K562 (cell line): ENCODE results near the gene ECSIT. TPM values are rescaled to one million over a fixed set of nuclear protein-coding genes. Genes with fewer than 3 reads are reported as not detected.

Experiments
- FOXK2 ChIP-seq, 2 experiments: fragments of 450-650 bp; IDR thresholded peaks in 1 of 2; conservative IDR thresholded peaks in 1 of 2; 2 replicates each; pipeline ENCODE4 v1.6.1; 2016; ENCODE audit warnings: low read depth in 2 of 2, mild to moderate bottlenecking in 1 of 2
- ILK ChIP-seq: fragments of 450-650 bp; IDR thresholded peaks from 2 replicates; pipeline ENCODE4 v1.6.1; 2016; ENCODE audit warnings: missing genetic modification characterization, low read depth, mild to moderate bottlenecking, missing compliant biosample characterization, moderate library complexity, borderline replicate concordance
- NR4A1 ChIP-seq, 2 experiments: fragments of 250-450 bp in 1 of 2; fragments of 450-650 bp in 1 of 2; sonication (Bioruptor Pico) in 1 of 2; IDR thresholded peaks; 2 replicates each; pipeline versions ENCODE4 v1.4.0 to v1.6.1; 2016 to 2020; ENCODE audit warnings: mild to moderate bottlenecking in 2 of 2, missing compliant biosample characterization in 1 of 2, missing genetic modification characterization in 1 of 2, moderate library complexity in 1 of 2
- RHOXF2B ChIP-seq: fragments of 250-450 bp; sonication (Bioruptor Pico); conservative IDR thresholded peaks from 2 replicates; pipeline ENCODE4 v1.5.1; 2021
- TRIM24 ChIP-seq, 2 experiments: fragments of 450-650 bp; IDR thresholded peaks; 2 replicates each; pipeline ENCODE4 v1.6.1; 2016
- ZFX ChIP-seq: sonication (generic); formaldehyde crosslinking; IDR thresholded peaks from 2 replicates; pipeline ENCODE4 v1.8.0; 2022; ENCODE audit warnings: mild to moderate bottlenecking, missing genetic modification reagents, moderate library complexity
- ZNF197 ChIP-seq: fragments of 200-800 bp; sonication (Bioruptor generic); IDR thresholded peaks from 2 replicates; pipeline ENCODE4 v1.6.1; 2016; ENCODE audit warnings: low read depth, missing genetic modification characterization, missing compliant biosample characterization
- ZNF436 ChIP-seq: fragments of 250-450, 450-650 bp; sonication (Bioruptor Pico); formaldehyde crosslinking; IDR thresholded peaks from 2 replicates; pipeline ENCODE4 v1.7.0; 2020; ENCODE audit warnings: mild to moderate bottlenecking
- polyA plus RNA-seq, 8 experiments: library from polyadenylated mRNA; depleted of rRNA in 4 of 8; stranded (reverse) in 5 of 8; unstranded in 3 of 8; fragments of >200 nt; fragmentation: Nextera tagmentation in 2 of 8; fragmentation: Illumina TruSeq in 1 of 8; extraction: Ambion mirVana in 2 of 8; extraction: Trizol in 1 of 8; gene quantifications; 2 replicates each; pipeline versions ENCODE4 v1.2.1 to v1.2.3, GENCODE V29; 2011 to 2014; ENCODE audit warnings: inconsistent platforms in 1 of 8, missing spikeins in 1 of 8
- total RNA-seq, 7 experiments: library from RNA; depleted of rRNA in 6 of 7; stranded (reverse); fragments of >200 nt in 6 of 7; fragmentation: Illumina TruSeq in 2 of 7; extraction: Trizol in 2 of 7; gene quantifications; 2 replicates each; pipeline versions ENCODE4 v1.2.1 to v1.2.3, GENCODE V29; 2011 to 2021; ENCODE audit warnings: low replicate concordance in 1 of 7
- TF ChIP-seq, protein P1 (sequence below), 2 experiments: fragments of 450-650 bp; IDR thresholded peaks; 2 replicates each; pipeline ENCODE4 v1.6.1; 2018; ENCODE audit warnings: mild to moderate bottlenecking in 2 of 2, low read depth in 1 of 2; ENCODE audit not compliant: partially characterized antibody in 2 of 2
- TF ChIP-seq, protein P2 (sequence below): fragments of 250-450 bp; sonication (Bioruptor Pico); IDR thresholded peaks from 2 replicates; pipeline ENCODE4 v1.8.0; 2021; ENCODE audit warnings: mild to moderate bottlenecking, moderate library complexity
- TF ChIP-seq, protein P3 (sequence below): fragments of 250-450 bp; sonication (Bioruptor Pico); IDR thresholded peaks from 2 replicates; pipeline ENCODE4 v1.9.0; 2021; ENCODE audit warnings: mild to moderate bottlenecking, inconsistent platforms
- TF ChIP-seq, protein P4 (sequence below): fragments of 200-800 bp; sonication (Bioruptor generic); IDR thresholded peaks from 2 replicates; pipeline ENCODE4 v1.6.1; 2016; ENCODE audit warnings: missing genetic modification characterization, missing compliant biosample characterization

Gene ECSIT
- total and polyA plus RNA-seq, 9 of the 15 experiments (the other 6 are each of a cell fraction or from before 2014, with no cell fraction given), result 1.1 to 82.5 (median 43.9) TPM

DNA sequence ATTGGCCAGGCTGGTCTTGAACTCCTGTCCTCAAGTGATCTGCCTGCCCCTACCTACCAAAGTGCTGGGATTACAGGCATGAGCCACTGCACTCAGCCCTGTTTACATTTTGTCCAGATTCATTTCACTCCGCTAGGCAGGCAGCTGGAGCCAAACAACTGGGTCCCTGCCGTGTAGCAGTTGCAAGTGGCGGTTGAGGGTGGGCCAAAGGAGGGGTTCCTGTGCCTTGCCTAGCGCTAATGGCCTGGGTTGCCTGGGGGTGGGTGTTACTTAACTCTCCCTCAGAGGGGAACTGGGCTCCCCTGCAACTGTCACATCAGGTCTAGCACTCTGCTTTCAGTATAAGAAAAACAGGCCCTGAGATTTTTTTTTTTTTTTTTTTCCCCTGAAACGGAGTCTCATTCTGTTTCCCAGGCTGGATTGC lies 41.1 kb upstream of the ECSIT start (continued):
- TF ChIP-seq, protein P1, sequence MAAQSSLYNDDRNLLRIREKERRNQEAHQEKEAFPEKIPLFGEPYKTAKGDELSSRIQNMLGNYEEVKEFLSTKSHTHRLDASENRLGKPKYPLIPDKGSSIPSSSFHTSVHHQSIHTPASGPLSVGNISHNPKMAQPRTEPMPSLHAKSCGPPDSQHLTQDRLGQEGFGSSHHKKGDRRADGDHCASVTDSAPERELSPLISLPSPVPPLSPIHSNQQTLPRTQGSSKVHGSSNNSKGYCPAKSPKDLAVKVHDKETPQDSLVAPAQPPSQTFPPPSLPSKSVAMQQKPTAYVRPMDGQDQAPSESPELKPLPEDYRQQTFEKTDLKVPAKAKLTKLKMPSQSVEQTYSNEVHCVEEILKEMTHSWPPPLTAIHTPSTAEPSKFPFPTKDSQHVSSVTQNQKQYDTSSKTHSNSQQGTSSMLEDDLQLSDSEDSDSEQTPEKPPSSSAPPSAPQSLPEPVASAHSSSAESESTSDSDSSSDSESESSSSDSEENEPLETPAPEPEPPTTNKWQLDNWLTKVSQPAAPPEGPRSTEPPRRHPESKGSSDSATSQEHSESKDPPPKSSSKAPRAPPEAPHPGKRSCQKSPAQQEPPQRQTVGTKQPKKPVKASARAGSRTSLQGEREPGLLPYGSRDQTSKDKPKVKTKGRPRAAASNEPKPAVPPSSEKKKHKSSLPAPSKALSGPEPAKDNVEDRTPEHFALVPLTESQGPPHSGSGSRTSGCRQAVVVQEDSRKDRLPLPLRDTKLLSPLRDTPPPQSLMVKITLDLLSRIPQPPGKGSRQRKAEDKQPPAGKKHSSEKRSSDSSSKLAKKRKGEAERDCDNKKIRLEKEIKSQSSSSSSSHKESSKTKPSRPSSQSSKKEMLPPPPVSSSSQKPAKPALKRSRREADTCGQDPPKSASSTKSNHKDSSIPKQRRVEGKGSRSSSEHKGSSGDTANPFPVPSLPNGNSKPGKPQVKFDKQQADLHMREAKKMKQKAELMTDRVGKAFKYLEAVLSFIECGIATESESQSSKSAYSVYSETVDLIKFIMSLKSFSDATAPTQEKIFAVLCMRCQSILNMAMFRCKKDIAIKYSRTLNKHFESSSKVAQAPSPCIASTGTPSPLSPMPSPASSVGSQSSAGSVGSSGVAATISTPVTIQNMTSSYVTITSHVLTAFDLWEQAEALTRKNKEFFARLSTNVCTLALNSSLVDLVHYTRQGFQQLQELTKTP (IDR thresholded peaks at IDR 0.05; ENCODE audit: low read depth in 1 of 2, partially characterized antibody in 2 of 2), result no peak
- TF ChIP-seq, protein P2, sequence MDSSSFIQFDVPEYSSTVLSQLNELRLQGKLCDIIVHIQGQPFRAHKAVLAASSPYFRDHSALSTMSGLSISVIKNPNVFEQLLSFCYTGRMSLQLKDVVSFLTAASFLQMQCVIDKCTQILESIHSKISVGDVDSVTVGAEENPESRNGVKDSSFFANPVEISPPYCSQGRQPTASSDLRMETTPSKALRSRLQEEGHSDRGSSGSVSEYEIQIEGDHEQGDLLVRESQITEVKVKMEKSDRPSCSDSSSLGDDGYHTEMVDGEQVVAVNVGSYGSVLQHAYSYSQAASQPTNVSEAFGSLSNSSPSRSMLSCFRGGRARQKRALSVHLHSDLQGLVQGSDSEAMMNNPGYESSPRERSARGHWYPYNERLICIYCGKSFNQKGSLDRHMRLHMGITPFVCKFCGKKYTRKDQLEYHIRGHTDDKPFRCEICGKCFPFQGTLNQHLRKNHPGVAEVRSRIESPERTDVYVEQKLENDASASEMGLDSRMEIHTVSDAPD, result no peak
- TF ChIP-seq ILK (tag) (no peak), ZNF436 (CRISPR knock-in tag) (no peak), ZNF197 (CRISPR knock-in tag) (no peak), FOXK2 (conservative IDR thresholded peaks at IDR 0.05 in 1 of 2, IDR thresholded peaks at IDR 0.05 in 1 of 2; ENCODE audit: low read depth in 2 of 2) (peak; percentile 51 to 71; a peak in 3 of 4 replicates), ZFX (CRISPR knock-in tag) (peak; percentile 47), TRIM24 (IDR thresholded peaks at IDR 0.05) (no peak), RHOXF2B (CRISPR knock-in tag) (no peak), NR4A1 (CRISPR knock-in tag; IDR thresholded peaks at IDR 0.05) (no peak), NR4A1 (tag; IDR thresholded peaks at IDR 0.05) (no peak)
- TF ChIP-seq, protein P3, sequence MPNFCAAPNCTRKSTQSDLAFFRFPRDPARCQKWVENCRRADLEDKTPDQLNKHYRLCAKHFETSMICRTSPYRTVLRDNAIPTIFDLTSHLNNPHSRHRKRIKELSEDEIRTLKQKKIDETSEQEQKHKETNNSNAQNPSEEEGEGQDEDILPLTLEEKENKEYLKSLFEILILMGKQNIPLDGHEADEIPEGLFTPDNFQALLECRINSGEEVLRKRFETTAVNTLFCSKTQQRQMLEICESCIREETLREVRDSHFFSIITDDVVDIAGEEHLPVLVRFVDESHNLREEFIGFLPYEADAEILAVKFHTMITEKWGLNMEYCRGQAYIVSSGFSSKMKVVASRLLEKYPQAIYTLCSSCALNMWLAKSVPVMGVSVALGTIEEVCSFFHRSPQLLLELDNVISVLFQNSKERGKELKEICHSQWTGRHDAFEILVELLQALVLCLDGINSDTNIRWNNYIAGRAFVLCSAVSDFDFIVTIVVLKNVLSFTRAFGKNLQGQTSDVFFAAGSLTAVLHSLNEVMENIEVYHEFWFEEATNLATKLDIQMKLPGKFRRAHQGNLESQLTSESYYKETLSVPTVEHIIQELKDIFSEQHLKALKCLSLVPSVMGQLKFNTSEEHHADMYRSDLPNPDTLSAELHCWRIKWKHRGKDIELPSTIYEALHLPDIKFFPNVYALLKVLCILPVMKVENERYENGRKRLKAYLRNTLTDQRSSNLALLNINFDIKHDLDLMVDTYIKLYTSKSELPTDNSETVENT (CRISPR knock-in tag), result no peak
- TF ChIP-seq, protein P4, sequence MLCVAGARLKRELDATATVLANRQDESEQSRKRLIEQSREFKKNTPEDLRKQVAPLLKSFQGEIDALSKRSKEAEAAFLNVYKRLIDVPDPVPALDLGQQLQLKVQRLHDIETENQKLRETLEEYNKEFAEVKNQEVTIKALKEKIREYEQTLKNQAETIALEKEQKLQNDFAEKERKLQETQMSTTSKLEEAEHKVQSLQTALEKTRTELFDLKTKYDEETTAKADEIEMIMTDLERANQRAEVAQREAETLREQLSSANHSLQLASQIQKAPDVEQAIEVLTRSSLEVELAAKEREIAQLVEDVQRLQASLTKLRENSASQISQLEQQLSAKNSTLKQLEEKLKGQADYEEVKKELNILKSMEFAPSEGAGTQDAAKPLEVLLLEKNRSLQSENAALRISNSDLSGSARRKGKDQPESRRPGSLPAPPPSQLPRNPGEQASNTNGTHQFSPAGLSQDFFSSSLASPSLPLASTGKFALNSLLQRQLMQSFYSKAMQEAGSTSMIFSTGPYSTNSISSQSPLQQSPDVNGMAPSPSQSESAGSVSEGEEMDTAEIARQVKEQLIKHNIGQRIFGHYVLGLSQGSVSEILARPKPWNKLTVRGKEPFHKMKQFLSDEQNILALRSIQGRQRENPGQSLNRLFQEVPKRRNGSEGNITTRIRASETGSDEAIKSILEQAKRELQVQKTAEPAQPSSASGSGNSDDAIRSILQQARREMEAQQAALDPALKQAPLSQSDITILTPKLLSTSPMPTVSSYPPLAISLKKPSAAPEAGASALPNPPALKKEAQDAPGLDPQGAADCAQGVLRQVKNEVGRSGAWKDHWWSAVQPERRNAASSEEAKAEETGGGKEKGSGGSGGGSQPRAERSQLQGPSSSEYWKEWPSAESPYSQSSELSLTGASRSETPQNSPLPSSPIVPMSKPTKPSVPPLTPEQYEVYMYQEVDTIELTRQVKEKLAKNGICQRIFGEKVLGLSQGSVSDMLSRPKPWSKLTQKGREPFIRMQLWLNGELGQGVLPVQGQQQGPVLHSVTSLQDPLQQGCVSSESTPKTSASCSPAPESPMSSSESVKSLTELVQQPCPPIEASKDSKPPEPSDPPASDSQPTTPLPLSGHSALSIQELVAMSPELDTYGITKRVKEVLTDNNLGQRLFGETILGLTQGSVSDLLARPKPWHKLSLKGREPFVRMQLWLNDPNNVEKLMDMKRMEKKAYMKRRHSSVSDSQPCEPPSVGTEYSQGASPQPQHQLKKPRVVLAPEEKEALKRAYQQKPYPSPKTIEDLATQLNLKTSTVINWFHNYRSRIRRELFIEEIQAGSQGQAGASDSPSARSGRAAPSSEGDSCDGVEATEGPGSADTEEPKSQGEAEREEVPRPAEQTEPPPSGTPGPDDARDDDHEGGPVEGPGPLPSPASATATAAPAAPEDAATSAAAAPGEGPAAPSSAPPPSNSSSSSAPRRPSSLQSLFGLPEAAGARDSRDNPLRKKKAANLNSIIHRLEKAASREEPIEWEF, result no peak
